Kidney glomerular epithelial cell (primary cell): ENCODE results near the gene GPR137C.

Experiments used
- DNase-seq: peaks from one replicate; lab custom pipeline; 2025; lab: John Stamatoyannopoulos, UW

GPR137C gene

GRCh38 chr14:52678591-52678990 lies 126.0 kb downstream of the GPR137C start:
- DNase-seq = no peak

- no peak for DNase-seq
These were observed 131.4 kb downstream of the GPR137C start for GRCh38 chr14:52683985-52684520.

GRCh38 chr14:52686176-52686575 lies 133.5 kb downstream of the GPR137C start:
- no peak for DNase-seq
